ENCODE measurements around the gene PDCD6IP.

The PDCD6IP gene

DNA sequence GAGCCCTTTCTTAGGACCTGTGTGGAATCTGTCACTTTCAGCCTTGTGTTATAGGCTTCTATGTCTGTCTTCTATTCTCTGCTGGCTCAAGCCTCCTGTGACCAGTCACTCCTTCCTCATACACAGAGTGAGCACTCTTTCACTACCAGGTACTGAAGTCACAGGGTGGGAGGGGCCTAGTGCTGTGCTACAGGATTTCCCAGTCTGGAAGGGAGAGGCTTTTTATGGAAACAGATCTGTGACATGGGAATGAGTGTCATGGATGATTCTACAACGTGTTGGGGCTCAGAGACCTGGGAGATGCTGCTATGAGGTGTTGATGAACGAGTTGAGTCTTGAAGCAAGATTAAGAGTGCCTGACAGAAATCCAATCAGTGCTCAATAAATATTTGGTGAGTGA lies 100.5 kb downstream of the PDCD6IP start:
- no peak for DNase-seq

DNA sequence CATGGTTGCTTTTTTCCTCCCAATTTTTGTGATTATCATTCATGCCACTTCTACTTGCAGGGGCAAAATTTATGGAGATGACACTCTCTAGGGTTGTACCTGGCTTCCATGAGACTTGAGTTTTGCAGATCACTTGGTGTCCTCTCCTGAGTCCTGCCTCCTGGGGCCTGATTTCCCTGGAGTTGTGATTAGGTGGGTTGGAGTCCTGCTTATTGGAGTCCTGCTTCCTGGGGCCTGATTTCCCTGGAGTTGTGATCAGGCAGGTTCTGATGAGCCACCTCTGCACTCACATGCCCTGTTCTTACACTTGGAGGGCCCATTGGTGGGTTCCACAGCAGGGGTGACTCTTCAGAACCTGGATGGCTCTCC lies 102.0 kb downstream of the PDCD6IP start:
- no peak for DNase-seq

DNA sequence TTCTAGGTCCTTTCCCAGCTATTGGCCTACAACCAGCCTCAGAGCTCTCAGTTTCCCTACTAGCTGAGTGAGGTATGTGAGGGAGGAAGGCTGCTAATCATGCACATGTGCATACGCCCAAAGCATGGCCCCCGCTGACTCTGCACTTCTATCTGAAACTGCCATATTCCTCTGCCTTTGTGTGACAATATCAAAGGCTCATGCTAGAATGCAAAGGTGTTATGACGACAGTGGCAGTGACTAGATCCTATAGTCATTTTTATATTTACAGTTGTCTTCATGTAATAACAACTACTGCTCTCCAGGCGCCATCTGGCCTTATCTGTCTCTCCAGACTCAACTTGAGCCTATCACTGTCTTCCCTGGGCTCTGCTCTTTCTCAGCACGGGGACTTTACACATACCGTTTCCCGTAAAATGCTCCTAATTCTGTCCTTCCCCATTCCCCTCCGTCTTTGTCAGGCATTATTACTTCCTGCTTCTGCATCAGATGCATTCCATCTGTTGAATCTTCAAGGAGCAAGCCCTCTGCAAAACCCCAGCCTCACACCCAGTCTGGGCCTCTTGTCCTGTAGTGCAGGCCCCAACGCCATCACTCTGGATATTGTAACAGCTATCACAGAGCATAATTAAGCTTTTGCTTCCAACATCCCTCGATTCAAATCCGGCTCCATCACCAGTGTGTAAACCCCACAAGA lies 102.5 kb downstream of the PDCD6IP start:
- no peak for DNase-seq

DNA sequence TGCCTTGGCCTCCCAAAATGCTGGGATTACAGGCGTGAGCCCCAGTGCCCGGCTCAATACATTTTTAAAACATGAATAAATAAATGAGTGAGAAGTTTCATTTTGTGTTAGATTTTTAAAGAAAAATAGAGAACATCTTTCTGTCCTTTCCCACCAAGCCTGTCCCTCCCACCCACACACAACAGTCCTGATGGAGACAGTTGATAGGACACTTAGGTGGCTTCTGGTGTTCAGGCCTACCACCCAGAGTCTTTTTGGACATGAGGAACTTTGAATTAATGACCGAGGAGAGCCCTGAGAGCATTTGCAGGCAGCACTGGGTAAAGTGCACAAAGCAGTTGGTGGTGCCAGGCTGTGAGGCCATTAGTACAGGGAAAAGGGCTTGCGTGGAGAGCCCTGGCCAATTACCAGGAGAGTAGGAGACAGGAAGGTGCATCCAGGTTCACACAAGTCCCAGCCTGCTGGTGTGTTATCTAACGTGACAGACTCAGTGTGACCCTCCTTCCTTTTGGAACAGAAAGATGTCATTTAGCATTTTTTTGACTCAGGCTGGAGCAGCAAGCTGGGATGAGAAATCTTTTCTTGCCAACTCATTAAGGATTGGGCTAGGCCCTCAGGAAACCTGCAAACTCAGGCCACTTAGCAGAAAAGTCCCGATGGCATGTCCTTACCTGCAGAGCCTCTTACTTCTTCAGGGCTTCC lies 103.6 kb downstream of the PDCD6IP start:
- no peak for DNase-seq

DNA sequence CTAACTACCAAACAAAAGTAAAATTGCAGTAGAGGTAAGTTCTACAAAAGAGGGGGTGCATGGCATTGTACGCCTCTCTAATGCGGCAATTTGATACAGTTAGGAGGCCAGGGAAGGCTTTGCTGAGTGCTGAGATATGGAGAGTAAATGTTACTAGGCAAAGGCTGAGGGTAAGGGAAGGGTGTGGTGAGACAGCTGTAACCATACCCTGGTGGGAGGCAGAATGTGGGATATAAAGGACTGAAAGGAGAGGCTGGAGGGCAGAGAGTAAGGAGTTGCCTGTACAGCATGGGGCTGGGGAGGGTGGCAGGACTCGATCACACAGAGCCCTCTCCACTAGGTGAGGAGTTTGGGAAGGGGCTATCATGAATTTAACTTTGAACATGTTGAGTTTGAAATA lies 106.3 kb downstream of the PDCD6IP start:
- no peak for DNase-seq

DNA sequence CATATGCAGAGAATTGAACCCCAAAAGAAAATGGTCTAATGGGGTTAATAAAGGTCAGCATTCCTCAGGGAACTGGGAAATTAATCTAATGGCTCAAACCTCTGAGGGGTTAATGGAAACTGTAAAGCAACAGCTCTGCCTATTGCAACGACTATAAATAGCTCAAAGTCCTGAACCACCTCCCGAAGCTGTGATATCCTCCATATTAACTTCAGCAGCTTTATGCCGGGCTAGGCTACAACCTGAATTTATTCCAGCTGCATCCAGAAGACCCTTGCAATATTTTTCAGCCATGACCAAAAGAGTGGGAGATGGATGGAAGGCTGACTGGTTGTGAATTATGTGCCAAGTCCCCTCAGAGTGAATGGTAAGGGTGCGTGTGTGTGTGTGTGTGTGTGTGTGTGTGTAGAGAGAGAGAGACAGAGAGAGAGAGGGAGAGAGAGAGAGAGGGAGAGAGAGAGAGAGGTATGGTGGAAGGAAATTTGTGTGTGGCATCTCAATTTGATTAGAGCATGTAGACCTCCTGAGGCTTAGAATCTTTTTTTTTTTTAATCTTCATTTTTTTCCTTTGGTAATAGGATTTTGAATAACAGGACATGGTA lies 109.9 kb downstream of the PDCD6IP start:
- DNase-seq: no peak

DNA sequence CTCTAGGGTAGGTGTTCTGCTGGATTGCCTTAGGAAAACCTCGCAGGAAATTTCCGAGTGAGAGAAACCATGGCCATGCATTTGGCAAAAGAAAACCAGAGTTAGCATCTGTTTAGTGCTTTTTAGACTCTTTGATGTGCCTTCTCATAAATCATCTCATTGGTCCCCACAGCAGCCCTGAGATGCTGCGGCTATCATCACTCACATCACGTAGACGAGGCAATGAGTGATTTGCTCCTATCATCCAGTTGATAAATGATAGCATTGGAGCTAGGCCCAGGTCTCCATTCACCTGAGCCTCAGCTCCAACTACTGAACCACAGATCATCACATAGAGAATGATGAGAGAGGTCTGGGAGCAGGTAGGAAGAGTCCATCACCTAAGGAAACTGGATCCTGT lies 111.1 kb downstream of the PDCD6IP start:
- no peak for DNase-seq

DNA sequence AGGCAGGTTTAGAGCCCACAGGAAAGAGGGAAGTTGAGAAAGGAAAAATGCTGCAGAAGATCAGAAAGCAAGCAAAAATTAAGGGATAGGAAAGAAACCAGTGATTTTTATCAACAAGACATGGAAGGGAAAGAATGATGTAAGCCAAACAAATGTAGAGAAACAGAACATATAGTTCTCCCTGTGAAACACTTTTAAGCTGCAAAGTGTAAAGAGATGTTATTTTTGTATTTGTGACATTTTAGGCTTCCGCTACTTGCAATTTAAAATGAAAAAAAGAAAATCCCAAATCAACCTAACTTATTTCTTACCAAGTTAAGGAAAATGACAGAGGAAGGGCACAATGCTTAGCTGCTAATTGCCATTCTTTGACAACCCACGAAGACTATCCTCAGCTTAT lies 111.6 kb downstream of the PDCD6IP start:
- DNase-seq: no peak

DNA sequence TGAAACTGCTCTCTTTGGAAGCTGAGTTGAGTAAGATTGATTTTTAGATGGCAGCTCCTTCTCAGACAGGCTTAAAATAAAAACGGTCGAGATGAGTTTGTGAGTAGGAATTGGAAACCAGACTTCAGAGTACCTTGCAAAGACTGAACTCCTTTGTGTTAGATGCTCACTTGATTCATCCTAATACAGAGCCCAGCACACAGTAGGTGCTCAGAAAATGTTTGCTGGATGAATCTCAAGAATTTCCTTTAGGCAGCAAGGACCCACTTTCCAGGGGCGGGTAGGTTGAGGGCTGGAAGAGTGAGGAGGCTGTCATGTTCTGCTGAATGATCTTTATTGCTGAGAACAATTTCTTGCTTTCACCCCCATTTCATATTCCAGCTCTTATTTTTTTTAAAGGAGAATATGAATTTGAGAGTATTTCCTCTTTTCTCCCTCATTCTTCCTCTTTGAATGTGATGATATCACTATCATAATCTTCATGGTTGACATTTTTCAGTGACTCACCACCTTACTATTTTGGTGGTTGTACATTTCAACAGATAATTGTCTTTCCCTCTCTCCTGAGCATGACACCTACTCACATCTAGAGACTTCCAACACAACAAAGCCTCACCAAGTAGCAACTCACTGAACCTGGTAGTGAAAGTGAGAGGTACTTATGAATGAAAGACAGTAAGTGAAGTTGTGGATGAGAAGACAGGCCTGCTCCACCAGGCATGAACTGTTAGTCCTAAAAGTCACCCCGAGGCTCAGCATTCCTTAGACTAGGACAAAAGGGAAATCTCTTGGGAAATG lies 113.3 kb downstream of the PDCD6IP start:
- no peak for DNase-seq

DNA sequence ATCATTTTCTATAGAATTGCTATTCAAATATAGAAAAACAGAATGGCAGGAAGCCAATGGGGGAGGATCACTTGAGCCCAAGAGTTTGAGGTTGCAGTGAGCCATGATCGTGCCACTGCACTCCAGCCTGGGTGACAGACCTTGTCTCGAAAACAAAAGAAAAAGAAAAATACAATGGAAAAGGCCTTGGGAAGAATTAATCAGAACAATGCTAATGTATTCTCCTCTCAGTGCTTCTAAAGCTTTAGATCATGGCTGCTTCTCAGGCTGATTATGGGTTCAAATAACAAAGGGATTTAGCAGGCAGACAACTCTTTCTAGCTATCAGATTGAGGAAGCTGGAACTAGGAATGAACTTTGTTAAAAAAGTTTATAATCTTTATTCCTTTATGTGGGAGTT lies 115.8 kb downstream of the PDCD6IP start:
- DNase-seq: no peak

DNA sequence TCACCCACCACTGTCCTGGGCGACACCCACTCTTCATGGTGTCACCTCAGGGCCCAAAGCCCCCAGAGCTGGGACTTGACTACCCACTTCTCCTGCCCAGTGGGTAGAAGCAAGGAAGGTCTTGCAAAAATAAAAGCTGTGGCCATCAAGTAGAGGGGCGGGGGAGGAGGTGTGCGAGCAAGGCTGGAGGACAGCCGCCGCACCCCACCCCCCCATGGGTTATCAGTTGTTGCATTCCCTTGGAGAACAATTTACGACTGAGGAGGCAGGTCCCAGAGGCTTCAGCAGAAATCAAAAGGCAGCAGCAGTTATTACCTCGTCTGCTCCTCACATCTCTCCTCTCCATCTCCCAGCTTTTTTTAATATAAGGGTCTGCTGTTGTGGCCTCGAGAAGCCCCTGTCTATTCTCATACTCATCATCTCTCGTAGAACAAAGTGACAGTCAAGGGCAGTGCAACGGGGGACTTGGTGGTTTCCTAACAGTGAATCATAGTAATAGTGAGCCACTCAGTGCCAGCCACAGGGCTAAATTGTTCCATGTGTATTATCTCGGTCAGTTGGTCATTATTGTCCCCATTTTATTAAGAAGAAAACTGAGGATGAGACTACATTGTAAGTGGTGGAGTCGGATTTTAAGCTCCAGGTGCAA lies 116.4 kb downstream of the PDCD6IP start:
- no peak for DNase-seq

DNA sequence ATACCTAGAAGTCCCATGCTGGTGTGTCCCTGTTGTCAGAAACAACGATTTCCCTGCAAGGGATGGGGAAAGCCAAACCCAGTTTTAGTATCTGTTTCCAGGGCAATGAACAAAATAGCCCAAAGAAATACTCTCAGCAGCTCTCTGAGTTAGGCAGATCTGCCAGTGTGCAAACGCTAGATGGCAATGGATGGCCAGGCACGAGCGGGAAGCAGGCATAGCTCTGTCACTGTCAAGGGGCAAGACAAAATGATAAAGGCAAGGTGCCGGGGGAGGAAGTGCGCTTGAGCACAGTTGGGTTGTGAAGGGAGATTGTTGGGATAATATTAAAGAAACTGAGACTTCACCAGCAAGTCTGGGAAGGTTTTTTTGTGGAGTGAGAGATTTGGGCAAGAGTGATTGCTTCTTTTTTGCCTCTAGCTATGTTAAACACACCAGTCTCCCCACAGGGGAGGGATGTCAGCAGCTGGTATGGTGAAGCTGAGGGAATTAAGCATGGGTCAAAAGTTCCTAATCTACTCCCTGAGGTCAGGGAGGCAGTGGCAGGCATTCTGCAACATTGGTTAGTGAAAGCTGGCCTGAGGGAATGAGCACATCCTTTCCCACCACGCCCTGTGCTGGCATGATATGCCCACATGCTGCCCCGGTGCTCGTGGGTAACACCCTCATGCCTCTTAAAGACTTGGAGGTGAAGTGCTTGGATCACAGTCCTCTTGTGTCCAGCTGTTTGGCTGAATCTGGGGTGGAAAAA lies 117.5 kb downstream of the PDCD6IP start:
- no peak for DNase-seq

DNA sequence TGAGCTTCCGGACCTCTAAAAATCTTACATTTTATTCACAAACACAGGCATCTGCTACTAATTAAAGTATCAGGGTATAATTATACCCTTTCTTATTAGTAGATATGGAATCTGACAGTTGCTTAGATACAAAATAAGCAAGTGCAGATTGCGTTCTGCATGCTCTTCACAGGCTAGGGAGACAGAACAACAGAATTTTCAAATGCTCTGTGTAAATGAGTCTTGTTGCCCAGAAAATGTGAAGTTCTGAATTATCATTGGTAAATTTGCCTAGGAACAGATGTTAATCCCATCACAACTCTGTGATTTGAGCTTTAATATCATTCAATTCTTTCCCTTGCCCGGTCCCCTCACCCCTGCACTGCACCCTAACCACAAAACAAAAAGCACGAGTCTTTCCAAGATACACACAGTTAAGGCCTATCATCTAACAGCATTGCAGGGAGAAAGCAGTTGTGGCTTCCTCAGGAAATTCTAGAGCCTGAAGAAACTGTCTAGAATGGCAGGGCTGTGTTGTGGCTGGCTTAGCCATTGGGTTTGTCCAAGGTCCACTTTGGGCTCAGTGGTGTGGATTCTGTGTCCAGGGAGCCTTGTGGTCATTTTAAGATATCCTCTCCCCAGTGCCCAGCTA lies 119.8 kb downstream of the PDCD6IP start:
- DNase-seq: no peak
